Parathyroid adenoma (tissue), 2 donors: Measurements from ENCODE around the gene CRMP1.

Experiments
- H2AFZ ChIP-seq: fragments of 300-600 bp; sonication (generic); one replicate; pipeline ENCODE4 v1.7.0; 2017; ENCODE audit warnings: antibody characterized with exemption, mild to moderate bottlenecking
- H3K27ac ChIP-seq: fragments of 300-600 bp; sonication (generic); one replicate; pipeline ENCODE4 v1.7.0; 2017
- H3K27me3 ChIP-seq: fragments of 300-600 bp; sonication (generic); one replicate; pipeline ENCODE4 v1.7.0; 2017; ENCODE audit warnings: low read length; ENCODE audit not compliant: control insufficient read depth, insufficient read depth
- H3K36me3 ChIP-seq: fragments of 300-600 bp; sonication (generic); one replicate; pipeline ENCODE4 v1.7.0; 2017; ENCODE audit warnings: low read length; ENCODE audit not compliant: control insufficient read depth, insufficient read depth
- H3K4me1 ChIP-seq: fragments of 300-600 bp; sonication (generic); one replicate; pipeline ENCODE4 v1.7.0; 2017; ENCODE audit warnings: control low read depth
- H3K4me2 ChIP-seq: fragments of 300-600 bp; sonication (generic); one replicate; pipeline ENCODE4 v1.7.0; 2017; ENCODE audit warnings: low read length
- H3K4me3 ChIP-seq: fragments of 300-600 bp; sonication (generic); one replicate; pipeline ENCODE4 v1.7.0; 2017; ENCODE audit warnings: low read depth, low read length
- H3K79me2 ChIP-seq: fragments of 300-600 bp; sonication (generic); one replicate; pipeline ENCODE4 v1.7.0; 2017; ENCODE audit warnings: control low read depth
- H3K9ac ChIP-seq: fragments of 300-600 bp; sonication (generic); one replicate; pipeline ENCODE4 v1.7.0; 2017; ENCODE audit warnings: mild to moderate bottlenecking
- H3K9me3 ChIP-seq: fragments of 300-600 bp; sonication (generic); one replicate; pipeline ENCODE4 v1.7.0; 2017; ENCODE audit warnings: low read length; ENCODE audit not compliant: control insufficient read depth
- CTCF ChIP-seq: fragments of 300-600 bp; sonication (generic); IDR thresholded peaks from one replicate; pipeline ENCODE4 v1.7.0; 2017; ENCODE audit warnings: antibody characterized with exemption, mild to moderate bottlenecking
- donor health status: primary hyperparathyroidism.

CRMP1 gene

GRCh38 chr4:5908876-5909427 lies 16.1 kb upstream of the CRMP1 start:
- TF ChIP-seq CTCF: no peak
- H3K27me3 ChIP-seq: no peaks in the 10 kb centered on the region
- H3K4me3 ChIP-seq: no peak overlapping the region

GRCh38 chr4:5906191-5906590 lies 13.3 kb upstream of the CRMP1 start:
- no peak overlapping the region for H2AFZ ChIP-seq
- no peak for TF ChIP-seq CTCF
- H3K4me1 ChIP-seq: no peaks in the 10 kb centered on the region
- H3K36me3 ChIP-seq: no peaks in the 10 kb centered on the region
- H3K9me3 ChIP-seq: no peaks in the 10 kb centered on the region
- H3K4me3 ChIP-seq: no peak overlapping the region
- H3K9ac ChIP-seq: no peak overlapping the region
- no peak overlapping the region for H3K27ac ChIP-seq
- H3K27me3 ChIP-seq: no peaks in the 10 kb centered on the region
- H3K4me2 ChIP-seq: no peak overlapping the region
- no peaks in the 10 kb centered on the region for H3K79me2 ChIP-seq

More at GRCh38 chr4:5908876-5909427, 16.1 kb upstream of the CRMP1 start:
- no peak overlapping the region for H3K27ac ChIP-seq
- no peak overlapping the region for H3K4me2 ChIP-seq
- H3K9ac ChIP-seq: no peak overlapping the region
- no peak overlapping the region for H2AFZ ChIP-seq
- no peaks in the 10 kb centered on the region for H3K79me2 ChIP-seq
- no peaks in the 10 kb centered on the region for H3K36me3 ChIP-seq
- H3K4me1 ChIP-seq: no peaks in the 10 kb centered on the region
- H3K9me3 ChIP-seq: peaks cover 2% of the 10 kb centered on the region

GRCh38 chr4:5905714-5906113 lies 12.8 kb upstream of the CRMP1 start:
- Histone ChIP-seq H3K79me2 (no peaks in the 10 kb centered on the region), H3K36me3 (no peaks in the 10 kb centered on the region), H3K4me2 (no peak overlapping the region), H2AFZ (no peak overlapping the region), H3K27ac (no peak overlapping the region), H3K9me3 (no peaks in the 10 kb centered on the region), H3K4me3 (no peak overlapping the region), H3K4me1 (no peaks in the 10 kb centered on the region), H3K27me3 (no peaks in the 10 kb centered on the region), H3K9ac (no peak overlapping the region)
- no peak for TF ChIP-seq CTCF

DNA sequence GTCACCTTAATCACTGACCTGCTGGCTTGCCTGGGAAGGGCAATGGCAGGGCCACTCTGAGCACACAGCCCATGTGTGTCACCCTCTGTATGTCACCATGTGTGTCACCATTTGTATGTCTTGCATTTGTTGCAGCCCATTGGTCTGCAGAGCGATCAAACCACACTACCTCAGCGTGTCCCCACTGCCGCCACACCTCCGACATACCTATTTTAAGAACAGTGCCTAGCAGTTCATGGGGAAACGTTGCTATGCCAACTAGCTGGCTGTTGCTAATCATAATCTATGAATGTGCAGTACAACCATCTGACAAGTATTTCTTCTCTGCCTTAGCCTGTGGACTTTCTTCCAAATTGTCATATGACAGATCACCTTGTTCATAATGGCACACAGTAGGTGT lies 8.0 kb upstream of the CRMP1 start:
- Histone ChIP-seq H3K4me2 (no peak overlapping the region), H3K4me1 (no peaks in the 10 kb centered on the region), H3K9ac (no peak overlapping the region), H3K79me2 (no peaks in the 10 kb centered on the region), H2AFZ (no peak overlapping the region), H3K27ac (no peak overlapping the region), H3K36me3 (no peaks in the 10 kb centered on the region), H3K27me3 (no peaks in the 10 kb centered on the region), H3K9me3 (no peaks in the 10 kb centered on the region), H3K4me3 (no peak overlapping the region)
- no peak for TF ChIP-seq CTCF

DNA sequence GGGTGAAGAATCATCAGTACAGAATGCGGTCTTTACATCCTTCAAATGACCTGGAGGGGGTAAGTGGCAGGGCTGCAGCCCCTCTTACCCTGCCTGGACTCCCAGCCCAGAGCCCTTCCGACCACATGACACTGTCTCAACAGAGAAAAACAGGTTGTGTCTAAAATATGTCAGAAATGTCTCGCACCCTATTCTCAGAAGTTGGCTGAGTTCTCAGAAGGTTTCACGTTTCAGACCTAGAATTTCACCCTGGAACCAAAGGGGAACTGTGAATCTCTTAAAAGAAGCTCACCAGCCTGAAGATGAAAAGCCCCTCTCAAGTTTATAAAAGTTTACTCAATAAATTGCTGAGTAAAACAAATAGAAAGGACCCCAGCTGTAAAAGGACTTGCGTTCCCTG lies 7.0 kb upstream of the CRMP1 start:
- Histone ChIP-seq H3K27ac (no peak overlapping the region), H3K9ac (no peak overlapping the region), H3K4me1 (no peaks in the 10 kb centered on the region), H3K79me2 (no peaks in the 10 kb centered on the region), H3K36me3 (no peaks in the 10 kb centered on the region), H3K9me3 (no peaks in the 10 kb centered on the region), H2AFZ (no peak overlapping the region), H3K4me3 (no peak overlapping the region), H3K27me3 (no peaks in the 10 kb centered on the region), H3K4me2 (no peak overlapping the region)
- no peak for TF ChIP-seq CTCF
